NCI-H146 treated with DMSO at 0.1 percent for 48 hours (cell line): ENCODE results near the gene ARHGEF17.
A peak's percentile ranks its signal among the peaks of the same experiment; 100 is the strongest.

Experiments
- DNase-seq: peaks from one replicate; lab custom pipeline; 2025; ENCODE audit not compliant: unreplicated experiment; lab: John Stamatoyannopoulos, UW

The ARHGEF17 gene

DNA sequence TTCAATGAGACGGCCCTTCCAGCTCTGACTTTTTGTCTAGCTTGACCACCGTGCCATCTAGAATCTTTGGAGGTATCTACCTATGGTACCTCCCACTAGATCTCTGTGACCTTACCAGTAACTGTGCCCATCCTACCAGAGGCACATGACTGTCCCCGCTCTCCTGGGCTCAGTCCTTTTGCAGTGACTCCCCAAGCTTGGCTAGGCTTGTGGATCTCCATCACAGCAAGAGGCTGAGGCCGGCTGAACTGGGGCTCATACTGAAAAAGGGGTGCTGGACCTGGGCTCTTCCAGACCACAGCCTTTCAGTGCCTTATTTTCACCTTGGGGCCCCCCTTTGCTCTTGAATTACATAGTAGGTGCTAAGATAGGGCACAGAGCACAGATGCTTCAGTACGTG, 95.5 kb downstream of the ARHGEF17 start:
- DNase-seq = no peak

DNA sequence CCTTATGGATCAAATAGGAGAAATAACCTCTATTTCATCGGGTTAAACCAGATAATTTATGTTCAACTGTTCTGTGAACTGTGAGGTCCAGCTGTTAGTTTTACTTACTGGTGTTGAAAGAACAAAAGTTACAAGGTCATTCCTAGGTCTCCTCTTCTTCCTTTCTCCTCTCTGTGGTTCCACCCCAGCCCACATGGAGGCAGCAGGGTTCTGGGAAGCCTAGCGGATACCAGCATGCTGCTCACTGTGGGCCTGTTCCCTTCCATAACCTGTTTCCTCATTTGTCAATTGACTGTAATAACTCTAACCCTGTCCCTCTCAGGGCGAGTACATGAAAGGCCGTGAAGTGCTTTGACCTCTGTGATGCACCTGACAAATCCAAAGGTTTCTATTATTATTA, 96.0 kb downstream of the ARHGEF17 start:
- DNase-seq = peak; percentile 18

DNA sequence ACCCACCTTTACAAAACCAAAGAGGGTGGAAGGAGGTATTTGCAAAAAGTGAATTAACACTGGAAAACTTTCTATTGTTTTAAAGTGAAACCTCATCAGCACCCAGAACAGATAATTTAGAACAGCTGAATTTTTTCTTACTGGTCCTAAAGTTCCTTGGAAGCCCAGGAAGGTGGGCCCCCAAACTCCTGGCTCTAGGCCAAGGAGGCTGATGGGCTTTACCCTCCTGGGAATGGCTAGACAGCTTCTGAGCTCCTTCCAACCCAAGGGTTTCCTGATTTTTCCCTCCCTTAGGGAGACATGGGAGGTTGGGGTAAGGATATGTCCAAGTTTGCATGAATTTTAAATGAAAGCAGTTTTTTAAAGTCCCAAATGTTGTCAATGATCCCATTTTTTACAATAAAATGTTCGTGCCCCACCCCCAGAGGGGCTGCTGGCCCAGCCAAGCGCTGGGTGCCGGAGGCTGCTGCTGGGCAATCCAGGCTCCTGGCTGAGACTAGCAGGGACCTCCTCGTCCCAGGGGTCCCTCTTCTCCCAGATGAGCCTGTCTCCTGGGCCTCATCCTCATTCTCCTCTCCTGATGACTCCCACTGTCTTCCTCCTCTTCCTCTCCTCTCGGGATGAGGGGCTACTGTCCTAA, 96.5 kb downstream of the ARHGEF17 start:
- no peak for DNase-seq

DNA sequence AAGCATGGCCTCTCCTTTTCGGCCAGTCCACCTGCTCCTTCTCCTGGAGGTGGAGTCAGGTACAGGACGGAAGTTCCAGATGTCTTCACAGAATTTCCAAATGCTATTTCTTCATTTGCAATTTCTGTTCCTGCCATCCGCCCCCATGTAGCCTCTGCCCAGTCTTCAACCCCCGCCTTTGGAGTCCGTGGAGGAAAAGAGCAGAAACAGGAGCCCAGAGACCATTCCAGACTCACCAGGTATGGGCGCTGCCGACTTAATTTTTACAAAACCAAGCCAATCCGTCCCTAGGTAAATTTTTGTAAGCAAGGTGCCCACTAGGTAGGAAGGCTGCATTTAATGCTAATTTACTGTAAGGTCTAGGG, 97.1 kb downstream of the ARHGEF17 start:
- DNase-seq = no peak

DNA sequence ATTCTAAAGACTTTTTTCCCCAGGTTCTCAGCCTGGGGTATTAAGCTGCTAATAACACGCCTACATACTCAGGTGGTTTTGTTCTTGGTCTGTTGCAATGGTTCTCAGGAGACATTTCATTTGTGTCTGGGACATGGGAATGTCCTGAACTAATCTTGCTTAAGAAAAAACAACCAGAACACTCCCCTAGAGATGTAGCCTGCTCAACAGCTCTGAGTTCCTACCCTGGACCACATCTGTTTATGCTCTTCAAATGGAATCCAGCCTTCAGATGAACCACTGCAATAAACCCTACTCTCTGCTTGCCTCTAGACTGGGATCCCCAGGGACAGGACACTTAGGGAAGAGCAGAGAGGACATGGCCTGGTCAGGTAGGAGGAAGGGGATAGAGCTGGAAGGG, 98.1 kb downstream of the ARHGEF17 start:
- DNase-seq = no peak

DNA sequence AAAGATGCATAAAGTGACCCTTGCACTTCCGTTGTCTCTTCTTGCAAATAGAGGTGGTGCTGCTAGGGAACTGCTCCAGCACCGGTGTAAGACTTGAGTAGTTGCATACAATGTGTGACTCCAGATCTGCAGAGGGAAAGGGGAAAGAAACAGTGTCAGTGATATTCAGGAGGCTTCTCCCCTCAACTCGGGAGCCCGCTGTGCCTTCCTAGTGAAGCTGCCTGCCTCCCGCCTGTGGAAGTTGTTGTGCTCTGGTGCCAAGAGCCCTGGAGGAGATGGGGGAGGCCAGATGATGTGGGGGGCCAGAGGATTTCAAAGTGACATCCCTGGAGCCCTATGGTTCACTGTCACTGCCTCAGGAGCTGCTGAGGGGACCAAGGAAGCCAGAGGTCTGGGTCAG, 98.5 kb downstream of the ARHGEF17 start:
- no peak for DNase-seq

DNA sequence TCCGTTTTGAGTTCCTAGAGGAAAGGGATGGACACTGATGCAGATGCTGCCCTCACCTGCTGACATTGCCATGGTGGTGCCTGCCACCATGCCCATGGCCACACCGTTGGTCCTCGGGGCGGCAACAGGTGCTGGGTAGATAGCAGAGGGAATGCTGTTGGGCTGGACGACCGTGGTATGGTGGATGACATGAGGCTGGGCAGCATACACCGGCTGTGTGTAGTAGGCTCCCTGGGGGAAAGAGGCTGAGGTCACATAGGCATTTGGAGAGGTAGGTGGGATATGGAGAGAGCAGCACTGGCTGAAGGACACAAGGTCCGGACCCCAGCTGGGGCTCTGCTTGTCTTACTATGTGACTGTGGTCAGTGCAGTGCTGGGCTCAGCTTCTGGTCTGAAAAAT, 101.4 kb downstream of the ARHGEF17 start:
- DNase-seq = no peak

DNA sequence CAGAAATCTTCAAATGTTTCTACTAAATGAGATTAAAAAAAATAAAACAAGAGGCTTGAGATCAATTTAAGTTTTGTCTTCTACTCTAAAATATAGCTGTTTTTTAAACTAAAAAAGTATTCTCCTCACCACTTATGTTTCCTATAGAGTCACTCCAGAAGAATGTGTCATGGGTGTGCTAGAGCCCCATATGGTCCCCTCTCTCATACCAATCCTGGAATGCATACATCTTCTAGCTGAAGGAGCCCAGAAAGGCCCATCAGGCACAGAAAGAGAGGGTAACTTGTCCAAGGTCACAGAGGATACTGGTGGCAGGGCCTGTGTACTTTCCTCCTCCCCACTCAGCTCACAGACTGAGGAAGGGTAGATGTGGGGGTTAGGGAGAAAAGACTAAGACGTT, 102.6 kb downstream of the ARHGEF17 start:
- no peak for DNase-seq

DNA sequence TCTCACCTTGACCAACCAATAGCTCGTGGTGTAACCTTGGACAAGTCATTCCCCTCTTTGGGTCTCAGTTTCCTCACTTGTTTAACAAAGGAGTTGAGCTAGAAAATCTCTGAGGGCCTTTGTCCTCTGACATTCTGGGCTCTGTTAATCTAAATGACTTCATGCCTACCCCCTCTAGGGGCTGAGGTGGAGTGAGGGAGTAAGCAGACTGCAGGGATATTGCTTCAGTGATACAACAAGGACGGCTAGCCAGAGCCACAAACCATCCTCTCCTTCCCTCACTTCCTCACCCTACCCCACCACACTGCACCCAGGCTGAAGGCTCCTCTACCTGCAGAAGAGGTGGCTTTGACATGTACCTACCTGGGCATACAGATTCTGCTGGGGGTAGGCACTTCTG, 103.0 kb downstream of the ARHGEF17 start:
- no peak for DNase-seq

DNA sequence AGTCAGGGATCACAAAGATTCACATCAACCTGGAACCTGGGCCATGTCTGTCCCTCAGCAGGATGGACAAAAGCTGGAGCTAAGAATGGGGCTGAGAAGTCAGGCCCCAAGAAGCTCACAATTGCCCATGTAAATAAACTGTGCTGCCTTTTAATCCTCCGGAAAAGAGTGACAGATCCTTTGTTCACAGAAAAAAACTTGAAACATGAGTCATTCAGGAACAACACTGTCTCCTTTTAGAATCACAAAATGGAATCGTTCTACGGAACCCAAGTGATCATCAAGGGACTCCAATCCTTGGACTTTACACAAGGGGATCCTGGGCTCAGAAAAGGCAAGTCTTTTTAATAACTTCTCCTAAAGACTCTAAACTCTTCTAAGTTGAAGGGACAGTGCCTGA, 104.2 kb downstream of the ARHGEF17 start:
- no peak for DNase-seq

DNA sequence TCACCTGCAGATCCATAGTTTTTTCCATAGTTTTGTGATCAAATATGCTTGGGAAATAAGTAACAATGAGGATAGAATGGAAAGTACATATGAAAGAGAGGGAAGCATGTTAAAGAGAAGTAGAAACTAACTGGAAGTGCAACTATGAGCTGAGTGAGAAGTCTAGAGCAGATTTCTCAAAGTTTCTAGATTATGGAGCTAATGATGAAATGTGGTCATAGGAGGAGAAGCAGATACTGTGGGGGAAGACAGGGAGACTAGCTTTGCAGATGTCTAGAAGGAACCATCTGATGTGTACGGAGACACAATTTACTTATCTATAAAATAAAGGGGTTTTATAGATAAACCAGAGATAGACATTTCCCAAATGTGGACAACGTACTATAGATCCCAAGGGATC, 105.2 kb downstream of the ARHGEF17 start:
- no peak for DNase-seq

DNA sequence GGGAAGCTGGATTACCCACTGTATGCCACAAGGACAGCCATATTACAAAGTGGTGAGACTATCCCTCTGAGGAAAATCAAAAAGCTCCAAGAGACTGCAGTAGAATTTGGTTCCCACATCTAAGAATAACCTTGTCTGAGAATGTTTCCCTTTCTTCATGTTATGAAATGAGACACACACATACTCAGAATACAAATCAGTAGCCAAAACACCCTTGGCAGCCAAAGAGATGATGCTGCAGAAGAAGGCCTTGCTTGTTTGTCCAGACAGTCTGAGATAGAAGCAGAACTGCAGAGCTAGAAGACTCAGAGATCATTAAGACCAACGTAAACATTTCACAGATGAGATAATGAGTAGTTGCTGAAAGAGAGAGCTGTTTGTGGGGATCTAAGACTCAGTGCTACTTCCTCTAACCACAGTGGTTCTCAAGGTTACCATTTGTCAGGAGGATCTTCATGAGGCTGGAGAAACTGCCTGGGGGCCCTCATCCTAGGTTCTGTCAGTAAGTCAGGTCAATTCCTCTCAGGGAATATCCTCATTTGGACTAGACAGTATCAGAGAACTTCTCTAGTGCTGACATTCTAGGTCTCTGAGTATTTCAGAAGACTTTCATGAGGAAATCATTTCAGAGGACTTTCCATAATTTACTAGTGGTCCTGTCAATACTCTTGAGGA, 107.0 kb downstream of the ARHGEF17 start:
- no peak for DNase-seq

DNA sequence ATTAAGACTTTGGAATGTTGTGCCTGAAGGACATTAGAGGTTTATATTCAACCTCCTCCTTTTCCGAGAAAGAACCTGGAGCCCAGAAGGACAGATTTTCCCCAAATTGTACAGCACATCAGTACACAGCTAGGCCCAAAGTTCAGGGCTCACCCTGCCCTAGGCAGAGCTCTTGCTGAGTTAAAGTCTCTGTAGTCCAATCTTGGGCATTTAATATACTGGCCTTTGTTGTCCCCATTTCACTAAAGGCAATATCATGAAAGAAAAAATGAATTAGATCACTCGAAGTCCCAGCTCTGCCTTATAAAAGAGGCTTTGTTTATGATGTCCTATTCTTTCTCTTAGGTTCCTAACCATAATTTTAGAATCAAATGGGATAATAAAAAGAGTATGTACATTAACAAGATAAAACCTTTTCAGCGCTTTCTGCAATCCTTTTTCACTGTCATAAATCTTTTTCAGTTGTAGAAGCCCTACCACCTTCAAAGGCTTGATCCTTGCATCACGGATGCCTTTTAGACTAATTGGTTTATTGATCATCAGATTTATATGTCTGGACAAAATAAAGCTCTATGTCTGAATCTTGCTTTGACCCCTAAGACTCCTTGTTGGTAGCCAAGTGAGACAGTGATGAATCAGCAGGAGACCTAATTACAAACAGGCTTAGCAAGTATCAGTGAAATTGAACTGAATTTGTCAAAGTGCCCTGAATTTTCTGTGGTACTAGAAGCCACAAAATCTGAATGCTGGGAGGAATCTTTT, 108.0 kb downstream of the ARHGEF17 start:
- DNase-seq = no peak

DNA sequence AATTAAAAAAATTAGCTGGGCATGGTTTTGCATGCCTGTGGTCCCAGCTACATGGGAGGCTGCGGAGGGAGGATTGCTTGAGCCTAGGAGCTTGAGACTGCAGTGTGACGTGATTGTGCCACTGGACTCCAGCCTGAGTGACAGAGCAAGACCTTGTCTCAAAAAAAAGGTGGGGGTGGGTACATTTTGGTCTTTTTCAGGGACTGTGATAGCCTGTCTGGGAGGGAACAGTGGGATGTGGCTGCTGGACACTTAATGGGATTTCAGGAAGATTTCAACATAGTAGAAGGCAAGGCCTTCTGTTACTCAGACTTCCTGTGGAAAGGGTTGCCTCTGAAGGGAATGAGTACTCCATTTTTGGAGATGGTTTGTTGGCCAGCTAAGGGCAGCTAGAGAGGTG, 108.7 kb downstream of the ARHGEF17 start:
- no peak for DNase-seq
